Activated B cell treated with CpG ODN at 0.5 μM for 24 hours (primary cell): ENCODE data around the gene DPEP1. TPM values are rescaled to one million over a fixed set of nuclear protein-coding genes. Genes with fewer than 3 reads are reported as not detected.
"Not testable (repeated sequence)": the region's sequence is repeated elsewhere in the genome, so short reads cannot be mapped to it uniquely, and the experiment has no call there.

Source experiments
- ATAC-seq: fragments of 200-7000 bp; cut with Tn5 transposase; one replicate; pipeline ENCODE4 v1.10.0; 2021; ENCODE audit warnings: low read depth, mild to moderate bottlenecking, moderate library complexity
- CTCF ChIA-PET: fragments of 350-600 bp; sonication (Branson Sonifier 250); formaldehyde crosslinking; loops from one replicate; lab custom pipeline; 2021; ENCODE audit warnings: antibody characterized with exemption; lab: Charles Lee
- POLR2A ChIA-PET: fragments of 350-600 bp; sonication (Branson Sonifier 250); formaldehyde crosslinking; loops from one replicate; lab custom pipeline; 2021; ENCODE audit warnings: antibody characterized with exemption; lab: Charles Lee
- DNase-seq: peaks from one replicate; pipeline ENCODE4 v3.0.0; 2022
- H3K27ac Mint-ChIP-seq: one replicate; pipeline ENCODE4 v1.8.0; 2020; ENCODE audit warnings: mixed read lengths
- H3K27me3 Mint-ChIP-seq: one replicate; pipeline ENCODE4 v1.8.0; 2021; ENCODE audit warnings: mixed read lengths
- H3K36me3 Mint-ChIP-seq: one replicate; pipeline ENCODE4 v1.8.0; 2021; ENCODE audit warnings: low read depth, mixed read lengths
- H3K4me1 Mint-ChIP-seq: one replicate; pipeline ENCODE4 v1.8.0; 2021; ENCODE audit warnings: mixed read lengths
- H3K4me3 Mint-ChIP-seq: one replicate; pipeline ENCODE4 v1.8.0; 2020; ENCODE audit warnings: mild to moderate bottlenecking, mixed read lengths
- H3K9me3 Mint-ChIP-seq: one replicate; pipeline ENCODE4 v1.8.0; 2020; ENCODE audit warnings: mixed read lengths
- intact Hi-C: fragments of 100-400 bp; cut with micrococcal nuclease; formaldehyde crosslinking; loops from one replicate; pipeline ENCODE4 v1.15.1; 2024
- total RNA-seq: library from RNA; stranded (reverse); gene quantifications from 2 replicates; pipeline ENCODE4 v1.2.3, GENCODE V29; 2022
- TF ChIP-seq, protein P1 (sequence below): fragments of 200-600 bp; IDR thresholded peaks from one replicate; pipeline ENCODE4 v1.8.0; 2022; ENCODE audit warnings: antibody characterized with exemption, mild to moderate bottlenecking

The DPEP1 gene
- total RNA-seq, 1 donor from 2014 or later, result not detected

DNA sequence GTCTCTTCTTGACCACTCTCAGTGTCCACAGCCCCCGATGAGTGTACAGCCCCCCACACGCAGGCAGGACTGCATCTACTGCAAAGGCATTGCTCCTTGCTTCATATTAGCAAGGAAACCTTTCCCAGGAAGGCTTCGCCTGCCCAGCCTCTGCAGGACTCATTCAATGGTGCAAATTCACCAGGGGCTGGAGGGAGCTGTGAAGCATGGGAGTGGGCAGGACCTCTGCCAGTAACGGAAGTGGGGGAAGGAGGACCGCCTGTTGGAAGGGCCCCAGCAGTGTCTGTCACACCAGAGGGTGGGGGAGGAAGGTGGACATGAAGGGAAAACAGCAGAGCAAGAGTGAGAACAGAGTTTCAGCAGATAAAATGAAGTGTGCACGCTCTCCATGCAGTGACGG, 46.7 kb downstream of the DPEP1 start:
- H3K9me3 Mint-ChIP-seq, result no peaks in the 10 kb centered on the region
- peaks cover 23% of the 10 kb centered on the region for H3K4me1 Mint-ChIP-seq
- DNase-seq, result no peak
- no peak overlapping the region for H3K4me3 Mint-ChIP-seq
- POLR2A ChIA-PET, result no interaction called here
- peaks cover 16% of the 10 kb centered on the region for H3K36me3 Mint-ChIP-seq
- CTCF ChIA-PET, result no interaction called here
- ATAC-seq, result no peak
- no peak overlapping the region for H3K27ac Mint-ChIP-seq
- intact Hi-C loops, result no loop called here
- TF ChIP-seq, protein P1, sequence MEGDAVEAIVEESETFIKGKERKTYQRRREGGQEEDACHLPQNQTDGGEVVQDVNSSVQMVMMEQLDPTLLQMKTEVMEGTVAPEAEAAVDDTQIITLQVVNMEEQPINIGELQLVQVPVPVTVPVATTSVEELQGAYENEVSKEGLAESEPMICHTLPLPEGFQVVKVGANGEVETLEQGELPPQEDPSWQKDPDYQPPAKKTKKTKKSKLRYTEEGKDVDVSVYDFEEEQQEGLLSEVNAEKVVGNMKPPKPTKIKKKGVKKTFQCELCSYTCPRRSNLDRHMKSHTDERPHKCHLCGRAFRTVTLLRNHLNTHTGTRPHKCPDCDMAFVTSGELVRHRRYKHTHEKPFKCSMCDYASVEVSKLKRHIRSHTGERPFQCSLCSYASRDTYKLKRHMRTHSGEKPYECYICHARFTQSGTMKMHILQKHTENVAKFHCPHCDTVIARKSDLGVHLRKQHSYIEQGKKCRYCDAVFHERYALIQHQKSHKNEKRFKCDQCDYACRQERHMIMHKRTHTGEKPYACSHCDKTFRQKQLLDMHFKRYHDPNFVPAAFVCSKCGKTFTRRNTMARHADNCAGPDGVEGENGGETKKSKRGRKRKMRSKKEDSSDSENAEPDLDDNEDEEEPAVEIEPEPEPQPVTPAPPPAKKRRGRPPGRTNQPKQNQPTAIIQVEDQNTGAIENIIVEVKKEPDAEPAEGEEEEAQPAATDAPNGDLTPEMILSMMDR, result no peak
- H3K27me3 Mint-ChIP-seq, result no peaks in the 10 kb centered on the region

DNA sequence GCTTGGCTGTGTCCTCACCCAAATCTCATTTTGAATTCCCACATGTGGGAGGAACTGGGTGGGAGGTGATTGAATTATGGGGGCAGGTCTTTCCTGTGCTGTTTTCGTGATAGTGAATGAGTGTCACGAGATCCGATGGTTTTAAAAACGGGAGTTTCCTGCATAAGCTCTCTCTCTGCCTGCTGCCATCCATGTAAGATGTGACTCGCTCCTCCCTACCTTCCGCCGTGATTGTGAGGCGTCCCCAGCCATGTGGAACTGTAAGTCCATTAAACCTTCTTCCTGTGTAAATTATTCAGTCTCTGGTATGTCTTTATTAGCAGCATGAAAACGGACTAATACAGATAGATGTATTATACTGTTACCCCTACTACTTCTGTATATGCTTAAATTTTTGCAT, 47.8 kb downstream of the DPEP1 start:
- H3K27ac Mint-ChIP-seq, result no peak overlapping the region

GRCh38 chr16:89664238-89664637, 50.8 kb downstream of the DPEP1 start:
- DNase-seq, H3K27me3 Mint-ChIP-seq, intact Hi-C loops, H3K4me3 Mint-ChIP-seq, H3K4me1 Mint-ChIP-seq, CTCF ChIA-PET, H3K9me3 Mint-ChIP-seq, ATAC-seq, H3K27ac Mint-ChIP-seq: not testable (repeated sequence)
- H3K36me3 Mint-ChIP-seq, result peaks cover 16% of the 10 kb centered on the region
- POLR2A ChIA-PET, result interaction anchor here (0.6 kb wide), 1 partner anchor 17 kb away, joined by 5 read pairs; no protein-coding TSS in a partner anchor

More for the DNA sequence above, 47.8 kb downstream of the DPEP1 start:
- no peak overlapping the region for H3K4me3 Mint-ChIP-seq
- DNase-seq (no peak), ATAC-seq (no peak)
- intact Hi-C loops, result no loop called here
- no peaks in the 10 kb centered on the region for H3K27me3 Mint-ChIP-seq
- peaks cover 16% of the 10 kb centered on the region for H3K4me1 Mint-ChIP-seq
- TF ChIP-seq, protein P1, result no peak
- POLR2A ChIA-PET, result no interaction called here
- peaks cover 16% of the 10 kb centered on the region for H3K36me3 Mint-ChIP-seq
- no peaks in the 10 kb centered on the region for H3K9me3 Mint-ChIP-seq
- CTCF ChIA-PET, result no interaction called here

DNA sequence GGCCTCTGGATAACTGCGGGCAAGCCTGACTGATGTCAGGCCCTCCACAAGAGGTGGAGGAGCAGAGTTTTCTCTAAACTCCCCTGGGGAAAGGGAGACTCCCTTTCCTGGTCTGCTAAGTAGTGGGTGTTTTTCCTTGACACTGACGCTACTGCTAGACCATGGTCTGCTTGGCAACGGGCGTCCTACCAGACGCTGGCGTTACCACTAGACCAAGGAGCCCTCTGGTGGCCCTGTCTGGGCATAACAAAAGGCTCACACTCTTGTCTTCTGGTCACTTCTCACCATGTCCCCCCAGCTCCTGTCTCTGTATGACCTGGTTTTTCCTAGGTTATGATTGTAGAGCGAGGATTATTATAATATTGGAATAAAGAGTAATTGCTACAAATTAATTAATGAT, 53.6 kb downstream of the DPEP1 start:
- POLR2A ChIA-PET, H3K9me3 Mint-ChIP-seq, H3K36me3 Mint-ChIP-seq, H3K27ac Mint-ChIP-seq, DNase-seq, intact Hi-C loops, ATAC-seq, H3K27me3 Mint-ChIP-seq, H3K4me1 Mint-ChIP-seq, H3K4me3 Mint-ChIP-seq: not testable (repeated sequence)
- CTCF ChIA-PET, result interaction anchor here (0.6 to 0.8 kb wide), 2 partner anchors 52 to 149 kb away, joined by 3 read pairs; no protein-coding TSS in a partner anchor

GRCh38 chr16:89667633-89668032, 54.2 kb downstream of the DPEP1 start:
- ChIA-PET CTCF (interaction anchor here (0.6 to 0.8 kb wide), 2 partner anchors 53 to 148 kb away, joined by 3 read pairs; no protein-coding TSS in a partner anchor), POLR2A (no interaction called here)
- no peaks in the 10 kb centered on the region for H3K27me3 Mint-ChIP-seq
- no peak overlapping the region for H3K27ac Mint-ChIP-seq
- no peak overlapping the region for H3K4me3 Mint-ChIP-seq
- H3K36me3 Mint-ChIP-seq, result peaks cover 7% of the 10 kb centered on the region
- H3K4me1 Mint-ChIP-seq, result peaks cover 2% of the 10 kb centered on the region
- intact Hi-C loops, result no loop called here
- no peaks in the 10 kb centered on the region for H3K9me3 Mint-ChIP-seq
- TF ChIP-seq, protein P1, result no peak
- DNase-seq (no peak), ATAC-seq (no peak)

GRCh38 chr16:89668790-89669158, 55.3 kb downstream of the DPEP1 start:
- no peaks in the 10 kb centered on the region for H3K27me3 Mint-ChIP-seq
- no peak overlapping the region for H3K4me3 Mint-ChIP-seq
- ChIA-PET CTCF (no interaction called here), POLR2A (no interaction called here)
- intact Hi-C loops, result no loop called here
- peaks cover 2% of the 10 kb centered on the region for H3K4me1 Mint-ChIP-seq
- H3K27ac Mint-ChIP-seq, result no peak overlapping the region
- H3K9me3 Mint-ChIP-seq, result no peaks in the 10 kb centered on the region
- TF ChIP-seq, protein P1, result no peak
- no peak for DNase-seq
- H3K36me3 Mint-ChIP-seq, result peaks cover 3% of the 10 kb centered on the region
- no peak for ATAC-seq
